Myocyte (in vitro differentiated cells): ENCODE results near the gene FHOD1. TPM values are rescaled to one million over a fixed set of nuclear protein-coding genes. Genes with fewer than 3 reads are reported as not detected.

Experiments
- microRNA counts: library from miRNA; unstranded; fragments of <30 nt; microRNA quantifications from one replicate; lab custom pipeline; 2016
- microRNA-seq: library from miRNA; unstranded; fragments of <30 nt; microRNA quantifications from one replicate; pipeline ENCODE4, GENCODE V29; 2016
- total RNA-seq: library from RNA; depleted of rRNA; stranded (reverse); fragments of >200 nt; gene quantifications from 2 replicates; pipeline ENCODE4 v1.2.3, GENCODE V29; 2014

The FHOD1 gene
- total RNA-seq, 1 donor from 2014 or later = 28.5 TPM

MicroRNAs encoded within 50 kb of the gene (microRNA counts, 767-probe panel; counts per million panel counts)
- microRNA hsa-miR-328 (lab: Ali Mortazavi, UCI) = not detected

Small RNA genes lying within 50 kb of the gene (microRNA-seq; reads per million reads assigned to microRNA genes)
- 50.7 reads per million, percentile 48 among the genes with 10 or more reads in this experiment for gene MIR328

Other genes with a start within 250 kb of the FHOD1 start
- 54.1 and 75.1 TPM in 2 replicates for gene CBFB, start 218.3 kb downstream of the FHOD1 start, total RNA-seq
- 22.4 and 30.7 TPM in 2 replicates for gene PHAF1, start 137.5 kb downstream of the FHOD1 start, total RNA-seq
- 56.1 and 57.4 TPM in 2 replicates for gene B3GNT9, start 96.5 kb downstream of the FHOD1 start, total RNA-seq
- 19.1 and 21.0 TPM in 2 replicates for gene TRADD, start 87.6 kb downstream of the FHOD1 start, total RNA-seq
- gene FBXL8, start 87.5 kb downstream of the FHOD1 start, total RNA-seq = 39.3 and 46.4 TPM in 2 replicates
- 20.9 and 29.3 TPM in 2 replicates for gene HSF4, start 82.7 kb downstream of the FHOD1 start, total RNA-seq
- gene NOL3, start 76.9 kb downstream of the FHOD1 start, total RNA-seq = 70.9 and 86.5 TPM in 2 replicates
- gene MATCAP1, start 63.5 kb downstream of the FHOD1 start, total RNA-seq = 27.2 and 28.6 TPM in 2 replicates
- 0.99 and 2.1 TPM in 2 replicates for gene EXOC3L1, start 57.3 kb downstream of the FHOD1 start, total RNA-seq
- gene E2F4, start 55.3 kb downstream of the FHOD1 start, total RNA-seq = 75.8 and 93.9 TPM in 2 replicates
- gene ELMO3, start 48.4 kb downstream of the FHOD1 start, total RNA-seq = 0.56 and 0.99 TPM in 2 replicates
- gene TMEM208, start 20.4 kb downstream of the FHOD1 start, total RNA-seq = 31.6 and 32.8 TPM in 2 replicates
- 0.94 and 1.2 TPM in 2 replicates for gene SLC9A5, start 1.5 kb upstream of the FHOD1 start, total RNA-seq
- gene PLEKHG4, start 32.1 kb upstream of the FHOD1 start, total RNA-seq = 0.32 and 0.42 TPM in 2 replicates
- gene KCTD19, start 79.3 kb upstream of the FHOD1 start, total RNA-seq = not detected in 2 replicates
- not detected in 2 replicates for gene LRRC36, start 79.3 kb upstream of the FHOD1 start, total RNA-seq
- 30.0 and 67.0 TPM in 2 replicates for gene TPPP3, start 146.0 kb upstream of the FHOD1 start, total RNA-seq
- gene ZDHHC1, start 169.0 kb upstream of the FHOD1 start, total RNA-seq = 12.8 and 19.2 TPM in 2 replicates
- 6.1 and 31.3 TPM in 2 replicates for gene HSD11B2, start 183.6 kb upstream of the FHOD1 start, total RNA-seq
- gene ATP6V0D1, start 233.7 kb upstream of the FHOD1 start, total RNA-seq = 190 and 234 TPM in 2 replicates
- not detected in 2 replicates for gene AGRP, start 236.1 kb upstream of the FHOD1 start, total RNA-seq